ENCODE measurements around the gene SGK1. TPM values are rescaled to one million over a fixed set of nuclear protein-coding genes. Genes with fewer than 3 reads are reported as not detected.

The SGK1 gene
- 100 to 1,000 TPM in 1 of 5 donors, 10 to 100 TPM in 4; 18.9 to 165 (median 37.1) TPM for total RNA-seq
- 17.8 TPM for total RNA-seq (2013)
- total RNA-seq: 5.7 to 434 (median 157) reads per million in 29 experiments

DNA sequence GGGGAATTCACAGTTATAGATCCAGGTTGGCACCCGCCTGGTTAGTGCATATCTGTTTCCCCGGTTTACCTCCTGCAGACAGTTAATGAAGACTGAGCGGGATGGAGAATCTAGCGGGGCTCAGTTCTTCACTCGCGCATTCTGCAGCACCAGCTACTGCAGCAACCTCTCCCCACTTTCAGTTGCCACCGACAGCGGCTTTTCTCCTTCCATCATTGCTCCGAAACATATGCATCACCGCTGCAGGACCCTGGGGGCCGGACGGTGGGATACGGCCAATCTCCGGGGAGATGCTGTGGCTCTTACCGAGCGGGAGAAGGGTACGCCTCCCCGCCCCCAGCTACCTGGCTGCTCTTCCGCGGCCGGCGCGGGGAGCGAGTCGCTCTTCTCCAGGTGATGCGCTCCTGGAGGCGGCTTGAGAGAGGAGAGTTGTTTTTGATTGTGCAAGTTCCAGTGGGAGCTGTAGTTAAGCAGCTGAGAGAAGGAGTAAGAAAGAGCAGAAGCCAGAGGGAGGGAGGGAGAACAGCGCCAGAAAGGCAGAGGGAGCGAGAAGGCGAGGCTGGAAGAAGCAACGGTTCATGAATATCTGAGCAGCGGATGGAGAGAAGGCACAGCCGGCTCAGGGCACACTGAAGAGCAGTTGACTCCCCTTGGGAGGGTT lies at the start of gene SGK1:
Gene SGK1 (minus strand): TSS at position 642 of the 661 bp plus-strand sequence. CDS start 652 bp downstream, outside the sequence.
- POLR2A ChIA-PET: interaction anchor here (0.5 to 0.7 kb wide), 3 partner anchors 69 to 1590 kb away, joined by 3 read pairs; no protein-coding TSS in a partner anchor
- CTCF ChIA-PET: interaction anchor here (0.6 to 1.9 kb wide), 9 partner anchors 65 to 323 kb away, joined by 3 to 7 read pairs (median 5); no protein-coding TSS in a partner anchor
- no peaks in the 10 kb centered on the region for H3K36me3 ChIP-seq (ENCODE audit: control insufficient read depth in 2 of 2, extremely low read depth in 1 of 2, insufficient read depth in 1 of 2, low read length in 1 of 2)

DNA sequence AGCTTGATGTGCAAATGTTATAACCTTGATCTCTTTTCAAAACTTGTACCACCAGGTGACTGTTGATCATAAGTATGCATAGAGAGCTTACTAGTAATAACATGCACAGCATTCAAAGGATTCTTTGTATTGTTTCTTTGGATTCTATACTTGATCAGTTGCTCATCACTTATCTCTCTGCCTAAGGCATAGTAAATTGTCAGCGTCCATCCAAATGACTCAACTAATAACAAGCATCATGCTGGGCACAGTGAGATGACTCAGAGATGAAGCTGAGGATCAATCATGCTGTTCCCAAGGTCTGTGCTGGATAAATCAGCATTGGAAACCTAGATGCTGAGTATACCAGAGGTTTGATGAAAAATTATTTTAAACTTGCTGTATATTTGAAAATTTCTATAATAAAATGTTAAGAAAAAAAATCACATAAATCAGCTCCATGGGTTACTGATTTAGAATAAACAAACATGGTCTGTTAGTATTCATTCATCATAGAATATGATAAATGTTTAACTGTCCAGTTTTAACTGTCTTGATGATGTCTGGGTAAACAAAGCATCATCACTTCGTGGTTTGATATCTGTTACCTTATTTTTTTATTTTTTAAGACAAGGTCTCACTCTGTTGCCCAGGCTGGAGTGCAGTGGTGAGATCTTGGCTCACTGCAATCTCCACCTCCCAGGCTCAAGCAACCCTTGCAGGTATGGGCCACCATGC lies 45.6 kb upstream of the SGK1 start:
- Mint-ChIP-seq H3K9me3 (no peaks in the 10 kb centered on the region), H3K27ac (no peak overlapping the region), H3K4me3 (no peak overlapping the region), H3K27me3 (no peaks in the 10 kb centered on the region), H3K4me1 (peaks cover 0 to 5% (median 1%) of the 10 kb centered on the region in 3 donors), H3K36me3 (no peaks in the 10 kb centered on the region)
- Histone ChIP-seq H3K36me3 (ENCODE audit: control insufficient read depth in 2 of 2, extremely low read depth in 1 of 2, insufficient read depth in 1 of 2, low read length in 1 of 2) (no peaks in the 10 kb centered on the region), H3K9me3 (no peaks in the 10 kb centered on the region), H3K27me3 (replicated peaks in 1 of 2; ENCODE audit: control insufficient read depth in 2 of 2, extremely low read depth in 1 of 2, insufficient read depth in 2 of 2, low read length in 1 of 2) (no peaks in the 10 kb centered on the region), H3K4me1 (ENCODE audit: control insufficient read depth in 1 of 2, extremely low read depth in 1 of 2, insufficient read depth in 2 of 2, low read length in 2 of 2) (peaks cover 0 to 2% of the 10 kb centered on the region in 2 experiments), H3K4me3 (ENCODE audit: control insufficient read depth in 1 of 2, extremely low read depth in 1 of 2, low read length in 1 of 2) (no peak overlapping the region), H3K27ac (ENCODE audit: low read length) (no peak overlapping the region)
- no peak for DNase-seq
- POLR2A ChIA-PET: interaction anchor here in 1 of 2 donors (1.2 kb wide), 1 partner anchor 13 kb away, joined by 3 read pairs; no protein-coding TSS in a partner anchor
- CTCF ChIA-PET: no interaction called here
- ATAC-seq (replicated peaks in 1 of 4): no peak
- no CpG with 5 or more reads among the region's 2 CpGs for WGBS (ENCODE audit: insufficient coverage)

More for the DNA sequence above, at the start of gene SGK1:
- Mint-ChIP-seq H3K4me3 (peak within 1 kb of the TSS; percentile 87 to 97 (median 89)), H3K9me3 (peaks cover 0 to 6% (median 0%) of the 10 kb centered on the region in 3 donors), H3K27me3 (peaks cover 9 to 23% of the 10 kb centered on the region in 2 donors), H3K36me3 (peaks cover 3% of the 10 kb centered on the region), H3K4me1 (peaks cover 17 to 28% (median 23%) of the 10 kb centered on the region in 3 donors), H3K27ac (peak within 1 kb of the TSS; percentile 39 to 62)
- H3K9me3 ChIP-seq: no peaks in the 10 kb centered on the region
- H3K27ac ChIP-seq (ENCODE audit: low read length): no peak within 1 kb of the TSS
- peaks cover 0 to 7% of the 10 kb centered on the region in 2 experiments for H3K27me3 ChIP-seq (replicated peaks in 1 of 2; ENCODE audit: control insufficient read depth in 2 of 2, extremely low read depth in 1 of 2, insufficient read depth in 2 of 2, low read length in 1 of 2)
- ATAC-seq (replicated peaks in 1 of 4) (peak; percentile 74 to 84 (median 79)), DNase-seq (peak in 30 of 35 experiments; percentile 3 to 46 (median 16))
- H3K4me3 ChIP-seq (ENCODE audit: control insufficient read depth in 1 of 2, extremely low read depth in 1 of 2, low read length in 1 of 2): peak within 1 kb of the TSS; percentile 56 to 91
- WGBS (ENCODE audit: insufficient coverage): 4% methylated on average over 19 of the region's 33 CpGs
- peaks cover 6 to 7% of the 10 kb centered on the region in 2 experiments for H3K4me1 ChIP-seq (ENCODE audit: control insufficient read depth in 1 of 2, extremely low read depth in 1 of 2, insufficient read depth in 2 of 2, low read length in 2 of 2)

DNA sequence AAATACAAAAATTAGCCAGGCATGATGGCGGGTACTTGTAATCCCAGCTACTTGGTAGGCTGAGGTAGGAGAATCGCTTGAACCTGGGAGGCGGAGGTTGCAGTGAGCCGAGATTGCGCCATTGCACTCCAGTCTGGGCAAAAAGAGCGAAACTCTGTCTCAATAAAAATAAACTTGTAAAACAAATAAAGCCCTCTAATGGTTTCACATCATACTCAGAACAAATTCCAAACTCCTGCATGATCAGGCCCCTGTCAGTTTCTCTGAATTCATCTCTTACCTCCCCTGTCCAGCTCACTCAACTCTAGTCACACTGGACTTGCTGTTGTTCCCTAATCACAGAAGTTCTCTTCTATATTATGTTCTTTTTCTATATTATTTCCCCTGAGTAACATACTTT lies 43.1 kb upstream of the SGK1 start:
- CTCF ChIA-PET: no interaction called here
- Histone ChIP-seq H3K27me3 (replicated peaks in 1 of 2; ENCODE audit: control insufficient read depth in 2 of 2, extremely low read depth in 1 of 2, insufficient read depth in 2 of 2, low read length in 1 of 2) (no peaks in the 10 kb centered on the region), H3K36me3 (ENCODE audit: control insufficient read depth in 2 of 2, extremely low read depth in 1 of 2, insufficient read depth in 1 of 2, low read length in 1 of 2) (no peaks in the 10 kb centered on the region), H3K4me3 (ENCODE audit: control insufficient read depth in 1 of 2, extremely low read depth in 1 of 2, low read length in 1 of 2) (no peak overlapping the region), H3K27ac (ENCODE audit: low read length) (no peak overlapping the region), H3K9me3 (no peaks in the 10 kb centered on the region), H3K4me1 (ENCODE audit: control insufficient read depth in 1 of 2, extremely low read depth in 1 of 2, insufficient read depth in 2 of 2, low read length in 2 of 2) (no peaks in the 10 kb centered on the region)
- Mint-ChIP-seq H3K27me3 (no peaks in the 10 kb centered on the region), H3K27ac (no peak overlapping the region), H3K4me3 (no peak overlapping the region), H3K4me1 (peaks cover 0 to 5% (median 0%) of the 10 kb centered on the region in 3 donors), H3K36me3 (peaks cover 4% of the 10 kb centered on the region), H3K9me3 (peaks cover 0 to 6% (median 4%) of the 10 kb centered on the region in 3 donors)
- POLR2A ChIA-PET: no interaction called here
- DNase-seq (no peak), ATAC-seq (replicated peaks in 1 of 4) (no peak)
- 72% methylated on average over 4 of the region's 6 CpGs for WGBS (ENCODE audit: insufficient coverage)

DNA sequence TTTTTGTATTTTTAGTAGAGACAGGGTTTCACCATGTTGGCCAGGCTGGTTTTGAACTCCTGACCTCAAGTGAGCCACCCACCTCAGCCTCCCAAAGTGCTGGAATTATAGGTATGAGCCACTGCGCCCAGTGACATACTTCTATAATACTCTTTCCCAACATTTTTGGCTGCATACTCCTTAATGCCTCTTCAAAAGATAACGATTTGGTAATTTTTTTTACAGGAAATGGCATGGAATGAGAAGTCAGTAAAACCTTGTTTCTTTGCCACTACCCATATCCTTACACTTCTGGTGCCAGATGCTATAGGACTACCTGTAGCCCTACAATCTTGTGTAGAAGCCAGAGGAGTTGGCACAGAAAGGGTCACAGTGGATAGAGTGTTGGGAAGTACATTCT lies 41.4 kb upstream of the SGK1 start:
- no peaks in the 10 kb centered on the region for H3K9me3 ChIP-seq
- no peaks in the 10 kb centered on the region for H3K4me1 ChIP-seq (ENCODE audit: control insufficient read depth in 1 of 2, extremely low read depth in 1 of 2, insufficient read depth in 2 of 2, low read length in 2 of 2)
- H3K4me1 Mint-ChIP-seq: peaks cover 0 to 5% (median 0%) of the 10 kb centered on the region in 3 donors
- no peak overlapping the region for H3K4me3 Mint-ChIP-seq
- POLR2A ChIA-PET: no interaction called here
- no peak overlapping the region for H3K27ac Mint-ChIP-seq
- CTCF ChIA-PET: no interaction called here
- no peaks in the 10 kb centered on the region for H3K36me3 ChIP-seq (ENCODE audit: control insufficient read depth in 2 of 2, extremely low read depth in 1 of 2, insufficient read depth in 1 of 2, low read length in 1 of 2)
- no peaks in the 10 kb centered on the region for H3K27me3 ChIP-seq (replicated peaks in 1 of 2; ENCODE audit: control insufficient read depth in 2 of 2, extremely low read depth in 1 of 2, insufficient read depth in 2 of 2, low read length in 1 of 2)
- no CpG with 5 or more reads among the region's 2 CpGs for WGBS (ENCODE audit: insufficient coverage)
- H3K9me3 Mint-ChIP-seq: peaks cover 0 to 12% (median 9%) of the 10 kb centered on the region in 3 donors
- H3K27ac ChIP-seq (ENCODE audit: low read length): no peak overlapping the region
- H3K27me3 Mint-ChIP-seq: no peaks in the 10 kb centered on the region
- peaks cover 4% of the 10 kb centered on the region for H3K36me3 Mint-ChIP-seq
- H3K4me3 ChIP-seq (ENCODE audit: control insufficient read depth in 1 of 2, extremely low read depth in 1 of 2, low read length in 1 of 2): no peak overlapping the region
- DNase-seq: no peak
- no peak for ATAC-seq (replicated peaks in 1 of 4)

DNA sequence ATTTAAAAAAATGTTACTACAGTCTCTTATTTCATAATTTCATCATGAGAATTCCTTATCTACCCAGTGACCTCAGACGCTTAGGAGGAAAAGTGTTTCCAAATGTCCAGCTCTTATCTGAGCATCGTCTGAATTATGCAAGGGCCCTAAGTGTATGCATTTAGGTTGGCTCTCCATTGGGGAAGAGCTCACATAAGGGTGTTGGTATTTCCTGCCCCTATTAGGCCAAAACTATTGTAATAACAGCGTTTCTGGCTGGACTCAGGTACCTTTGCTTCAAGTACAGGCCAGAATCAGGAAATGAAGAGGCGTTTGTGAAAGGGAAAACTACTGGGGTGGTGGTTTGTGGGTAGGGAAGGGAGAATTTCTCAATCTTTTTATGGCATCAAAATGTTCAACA lies 40.4 kb upstream of the SGK1 start:
- peaks cover 4% of the 10 kb centered on the region for H3K36me3 Mint-ChIP-seq
- H3K9me3 ChIP-seq: no peaks in the 10 kb centered on the region
- no peak overlapping the region for H3K4me3 Mint-ChIP-seq
- peaks cover 3 to 13% (median 3%) of the 10 kb centered on the region in 3 donors for H3K4me1 Mint-ChIP-seq
- POLR2A ChIA-PET: interaction anchor here in 1 of 2 donors (0.5 kb wide), 1 partner anchor 289 kb away, joined by 3 read pairs; no protein-coding TSS in a partner anchor
- ATAC-seq (replicated peaks in 1 of 4) (no peak), DNase-seq (no peak)
- WGBS (ENCODE audit: insufficient coverage): 60% methylated on average over 1 of the region's 4 CpGs
- H3K9me3 Mint-ChIP-seq: peaks cover 0 to 12% (median 9%) of the 10 kb centered on the region in 3 donors
- no peaks in the 10 kb centered on the region for H3K4me1 ChIP-seq (ENCODE audit: control insufficient read depth in 1 of 2, extremely low read depth in 1 of 2, insufficient read depth in 2 of 2, low read length in 2 of 2)
- no peaks in the 10 kb centered on the region for H3K27me3 Mint-ChIP-seq
- H3K27ac Mint-ChIP-seq: no peak overlapping the region
- no peaks in the 10 kb centered on the region for H3K27me3 ChIP-seq (replicated peaks in 1 of 2; ENCODE audit: control insufficient read depth in 2 of 2, extremely low read depth in 1 of 2, insufficient read depth in 2 of 2, low read length in 1 of 2)
- H3K27ac ChIP-seq (ENCODE audit: low read length): no peak overlapping the region
- H3K36me3 ChIP-seq (ENCODE audit: control insufficient read depth in 2 of 2, extremely low read depth in 1 of 2, insufficient read depth in 1 of 2, low read length in 1 of 2): no peaks in the 10 kb centered on the region
- CTCF ChIA-PET: no interaction called here
- no peak overlapping the region for H3K4me3 ChIP-seq (ENCODE audit: control insufficient read depth in 1 of 2, extremely low read depth in 1 of 2, low read length in 1 of 2)

DNA sequence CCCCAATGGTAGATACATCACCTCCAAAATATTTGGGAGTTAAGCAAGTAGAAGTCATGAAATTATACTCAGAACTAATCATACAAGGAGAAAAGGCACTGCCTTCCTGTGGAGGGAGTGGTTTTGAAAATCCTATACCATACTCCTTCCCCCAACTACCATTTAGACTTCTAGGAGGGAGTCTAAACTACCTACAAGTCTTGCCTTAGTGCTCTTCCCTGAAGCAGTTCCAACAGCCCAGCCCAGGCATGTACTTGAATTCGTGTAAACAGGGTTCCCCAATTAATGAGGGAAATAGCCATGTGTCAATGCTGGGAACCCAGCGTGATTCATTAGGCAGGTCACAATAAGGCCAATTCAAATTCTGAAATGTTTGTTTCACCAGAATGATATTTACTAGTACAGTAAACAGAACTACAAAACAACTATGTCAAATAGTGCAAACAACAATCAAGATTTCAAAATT lies 39.1 kb upstream of the SGK1 start:
- POLR2A ChIA-PET: no interaction called here

More for the DNA sequence above, 39.1 kb upstream of the SGK1 start:
- CTCF ChIA-PET: no interaction called here
- Mint-ChIP-seq H3K27me3 (no peaks in the 10 kb centered on the region), H3K4me3 (no peak overlapping the region), H3K27ac (no peak overlapping the region), H3K4me1 (peaks cover 14 to 25% (median 16%) of the 10 kb centered on the region in 3 donors), H3K36me3 (peaks cover 4% of the 10 kb centered on the region), H3K9me3 (peaks cover 0 to 12% (median 9%) of the 10 kb centered on the region in 3 donors)
- Histone ChIP-seq H3K4me1 (ENCODE audit: control insufficient read depth in 1 of 2, extremely low read depth in 1 of 2, insufficient read depth in 2 of 2, low read length in 2 of 2) (peaks cover 3 to 5% of the 10 kb centered on the region in 2 experiments), H3K4me3 (ENCODE audit: control insufficient read depth in 1 of 2, extremely low read depth in 1 of 2, low read length in 1 of 2) (no peak overlapping the region), H3K36me3 (ENCODE audit: control insufficient read depth in 2 of 2, extremely low read depth in 1 of 2, insufficient read depth in 1 of 2, low read length in 1 of 2) (no peaks in the 10 kb centered on the region), H3K9me3 (no peaks in the 10 kb centered on the region), H3K27me3 (replicated peaks in 1 of 2; ENCODE audit: control insufficient read depth in 2 of 2, extremely low read depth in 1 of 2, insufficient read depth in 2 of 2, low read length in 1 of 2) (no peaks in the 10 kb centered on the region), H3K27ac (ENCODE audit: low read length) (no peak overlapping the region)
- ATAC-seq (replicated peaks in 1 of 4): no peak
- no peak for DNase-seq
- 71% methylated on average over 1 of the region's 2 CpGs for WGBS (ENCODE audit: insufficient coverage)

Data from T-cell (primary cell).